ENCODE results near the gene KIF5C.
A peak's percentile ranks its signal among the peaks of the same experiment; 100 is the strongest.

KIF5C gene

GRCh38 chr2:149037851-149038250 is 162.8 kb downstream of the KIF5C start:
- TF ChIP-seq CTCF (IDR thresholded peaks at IDR 0.05; ENCODE audit: low read depth, low read length) = no peak
- DNase-seq (ENCODE audit: extremely low read depth, low read depth) = no peak

- no peak for TF ChIP-seq CTCF (IDR thresholded peaks at IDR 0.05; ENCODE audit: low read depth, low read length)
- DNase-seq (ENCODE audit: extremely low read depth, low read depth) = no peak
Measured at GRCh38 chr2:149038442-149039212, 163.6 kb downstream of the KIF5C start, which contains the start of gene LYPD6B. Gene LYPD6B, plus strand, starts transcription at chr2:149038699. Its CDS starts 92,250 bp downstream, at chr2:149130949.

DNA sequence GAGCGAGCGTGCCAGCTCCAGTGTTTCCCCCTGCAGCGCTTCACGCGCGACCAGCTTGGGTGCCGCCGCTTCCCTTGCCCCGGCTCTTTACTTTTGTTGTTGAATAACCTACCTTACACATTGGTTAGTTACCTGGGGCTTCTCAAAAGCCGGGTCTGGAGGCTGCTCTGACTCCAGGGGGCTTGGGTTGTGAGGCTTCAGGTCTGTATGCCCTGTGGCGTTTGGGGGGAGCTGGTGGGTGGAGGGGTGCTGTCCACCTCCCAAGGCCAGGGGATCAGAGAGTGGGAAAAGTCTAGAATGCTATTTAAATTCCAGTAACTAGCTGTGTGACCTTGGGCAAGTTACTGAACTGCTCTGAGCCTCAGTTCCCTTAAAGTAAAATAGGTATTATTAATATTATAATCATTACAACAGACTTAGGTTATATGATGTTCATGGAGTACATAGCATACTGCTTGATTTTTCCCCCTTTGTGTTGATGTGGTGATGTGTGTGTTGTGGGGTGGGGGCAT is 164.2 kb downstream of the KIF5C start:
- DNase-seq (ENCODE audit: extremely low read depth, low read depth) = no peak
- no peak for TF ChIP-seq CTCF (IDR thresholded peaks at IDR 0.05; ENCODE audit: low read depth, low read length)

- TF ChIP-seq CTCF (IDR thresholded peaks at IDR 0.05; ENCODE audit: low read depth, low read length) = peak; percentile 37
- DNase-seq (ENCODE audit: extremely low read depth, low read depth) = no peak
Measured at GRCh38 chr2:149040451-149040850, 165.4 kb downstream of the KIF5C start.

DNA sequence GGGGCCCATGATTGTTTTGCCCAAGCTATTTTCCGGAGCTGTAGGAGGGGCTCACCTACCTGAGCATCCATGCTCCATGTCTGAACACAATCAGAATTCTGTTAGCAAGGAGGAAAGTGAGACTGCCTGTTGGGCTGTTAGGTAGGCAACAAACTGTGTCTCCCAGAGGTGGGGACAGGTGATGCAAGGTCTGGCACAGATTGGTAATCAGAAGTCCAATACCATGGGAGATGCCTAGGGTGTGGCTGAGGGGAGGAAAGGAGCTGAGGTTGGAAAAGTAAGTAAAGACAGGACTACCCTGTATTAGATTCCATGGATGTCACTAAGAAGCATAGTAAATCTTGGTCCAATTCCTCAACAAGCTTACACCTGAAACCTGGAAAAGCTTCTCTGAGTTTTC is 166.5 kb downstream of the KIF5C start:
- no peak for DNase-seq (ENCODE audit: extremely low read depth, low read depth)
- TF ChIP-seq CTCF (IDR thresholded peaks at IDR 0.05; ENCODE audit: low read depth, low read length) = no peak

DNA sequence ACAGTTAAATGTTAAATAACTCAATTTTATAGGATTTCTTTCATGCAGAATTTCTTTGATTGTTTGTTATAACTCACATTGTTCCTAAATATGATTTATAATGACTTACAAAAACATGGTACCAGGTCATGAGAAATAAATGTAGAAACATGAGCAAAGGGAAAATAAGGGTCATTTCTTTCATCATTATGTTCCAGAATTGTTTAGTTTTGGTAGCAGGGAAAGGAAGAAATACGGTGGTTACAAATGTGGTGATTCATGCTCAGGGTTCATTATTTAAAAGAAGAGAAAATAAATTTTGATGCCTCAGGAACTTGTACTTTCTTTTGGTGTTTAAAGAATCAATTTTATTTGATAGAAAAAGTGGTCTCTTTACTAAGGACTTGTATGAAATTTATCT is 167.9 kb downstream of the KIF5C start:
- DNase-seq (ENCODE audit: extremely low read depth, low read depth) = no peak
- no peak for TF ChIP-seq CTCF (IDR thresholded peaks at IDR 0.05; ENCODE audit: low read depth, low read length)

DNA sequence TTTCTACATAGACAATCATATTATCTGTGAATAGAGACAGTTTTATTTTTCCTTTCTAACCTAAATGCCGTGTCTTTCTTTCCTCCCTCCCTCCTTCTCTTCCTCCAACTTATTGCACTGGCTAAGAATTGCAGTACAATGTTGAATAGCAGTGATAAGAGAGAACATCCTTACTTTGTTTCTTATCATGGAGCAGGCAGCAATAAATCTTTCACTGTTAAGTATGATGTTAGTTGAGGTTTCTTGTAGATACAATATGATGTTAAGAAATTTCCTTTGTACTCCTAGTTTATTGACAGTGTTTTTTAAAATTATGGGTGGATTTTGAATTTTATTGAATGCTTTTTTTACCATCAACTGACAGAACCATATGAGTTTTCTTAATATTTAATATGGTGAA is 169.5 kb downstream of the KIF5C start:
- TF ChIP-seq CTCF (IDR thresholded peaks at IDR 0.05; ENCODE audit: low read depth, low read length) = no peak
- no peak for DNase-seq (ENCODE audit: extremely low read depth, low read depth)

All from AG09319 (cell line).